ENCODE data around the gene PM20D1.
"Not testable (repeated sequence)": the region's sequence is repeated elsewhere in the genome, so short reads cannot be mapped to it uniquely, and the experiment has no call there.

- TF ChIP-seq YY1 (IDR thresholded peaks at IDR 0.05; ENCODE audit: insufficient read depth, insufficient read length); ZNF274 (IDR thresholded peaks at IDR 0.05; ENCODE audit: low read depth, low read length): not testable (repeated sequence)
These were observed 39.1 kb upstream of the PM20D1 start for GRCh38 chr1:205889006-205889405.

Data from NT2/D1 (cell line).